A549 (cell line): Measurements from ENCODE around the gene GAL3ST2.

Experiments used
- CTCF ChIP-seq: fragments of >200 bp; sonication (Bioruptor Twin); formaldehyde crosslinking; IDR thresholded peaks from 3 replicates; pipeline ENCODE4 v1.5.1; 2016
- TF ChIP-seq, protein P1 (sequence below): fragments of 450-650 bp; IDR thresholded peaks from 2 replicates; pipeline ENCODE4 v1.6.1; 2014; ENCODE audit warnings: antibody characterized with exemption
- TF ChIP-seq, protein P2 (sequence below): fragments of 150-350 bp; IDR thresholded peaks from 2 replicates; pipeline ENCODE4 v1.6.1; 2014; ENCODE audit warnings: low read depth, mild to moderate bottlenecking, low read length
- TF ChIP-seq, protein P3 (sequence below): IDR thresholded peaks from 2 replicates; pipeline ENCODE4 v1.6.1; 2012

- TF ChIP-seq, protein P1, sequence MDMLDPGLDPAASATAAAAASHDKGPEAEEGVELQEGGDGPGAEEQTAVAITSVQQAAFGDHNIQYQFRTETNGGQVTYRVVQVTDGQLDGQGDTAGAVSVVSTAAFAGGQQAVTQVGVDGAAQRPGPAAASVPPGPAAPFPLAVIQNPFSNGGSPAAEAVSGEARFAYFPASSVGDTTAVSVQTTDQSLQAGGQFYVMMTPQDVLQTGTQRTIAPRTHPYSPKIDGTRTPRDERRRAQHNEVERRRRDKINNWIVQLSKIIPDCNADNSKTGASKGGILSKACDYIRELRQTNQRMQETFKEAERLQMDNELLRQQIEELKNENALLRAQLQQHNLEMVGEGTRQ = no peak
- TF ChIP-seq, protein P2, sequence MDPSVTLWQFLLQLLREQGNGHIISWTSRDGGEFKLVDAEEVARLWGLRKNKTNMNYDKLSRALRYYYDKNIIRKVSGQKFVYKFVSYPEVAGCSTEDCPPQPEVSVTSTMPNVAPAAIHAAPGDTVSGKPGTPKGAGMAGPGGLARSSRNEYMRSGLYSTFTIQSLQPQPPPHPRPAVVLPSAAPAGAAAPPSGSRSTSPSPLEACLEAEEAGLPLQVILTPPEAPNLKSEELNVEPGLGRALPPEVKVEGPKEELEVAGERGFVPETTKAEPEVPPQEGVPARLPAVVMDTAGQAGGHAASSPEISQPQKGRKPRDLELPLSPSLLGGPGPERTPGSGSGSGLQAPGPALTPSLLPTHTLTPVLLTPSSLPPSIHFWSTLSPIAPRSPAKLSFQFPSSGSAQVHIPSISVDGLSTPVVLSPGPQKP = no peak
- TF ChIP-seq CTCF = no peak
- TF ChIP-seq, protein P3, sequence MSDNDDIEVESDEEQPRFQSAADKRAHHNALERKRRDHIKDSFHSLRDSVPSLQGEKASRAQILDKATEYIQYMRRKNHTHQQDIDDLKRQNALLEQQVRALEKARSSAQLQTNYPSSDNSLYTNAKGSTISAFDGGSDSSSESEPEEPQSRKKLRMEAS = no peak
Observed at GRCh38 chr2:241739651-241740050, 37.0 kb upstream of the GAL3ST2 start.
